Endothelial cell of umbilical vein (primary cell): Measurements from ENCODE around the gene SCAF8. TPM values are rescaled to one million over a fixed set of nuclear protein-coding genes. Genes with fewer than 3 reads are reported as not detected.

ENCODE experiments used
- BruUV-seq: library from RNA; stranded (reverse); fragments of 400-500 nt; replicated peaks from 2 replicates; lab custom pipeline; 2021; lab: Mats Ljungman, UMichigan
- CTCF ChIA-PET: fragments of 300-600, 350-600 bp; sonication (Branson Sonifier 250); formaldehyde crosslinking; loops from one replicate; lab custom pipeline; 2021; ENCODE audit warnings: antibody characterized with exemption, inconsistent platforms; lab: Charles Lee
- POLR2A ChIA-PET: fragments of 300-600, 350-600 bp; sonication (Branson Sonifier 250); formaldehyde crosslinking; loops from one replicate; lab custom pipeline; 2021; ENCODE audit warnings: antibody characterized with exemption, inconsistent platforms; lab: Charles Lee
- DNase-seq: peaks from one replicate; pipeline ENCODE4 v3.0.0-alpha.2; 2011; ENCODE audit warnings: low read depth, low spot score
- FAIRE-seq: peaks from 2 replicates; lab custom pipeline; 2011; peaks lifted over from hg19 to GRCh38; lab: Jason Lieb, UNC
- H2AFZ ChIP-seq: 2 replicates; pipeline ENCODE4 v1.6.0; 2012; ENCODE audit warnings: low read depth, low read length, control low read depth, inconsistent platforms
- H3K27ac ChIP-seq: 2 replicates; pipeline ENCODE4 v1.5.1; 2011; ENCODE audit warnings: low read depth, mild to moderate bottlenecking, control low read depth, low read length, moderate library complexity; ENCODE audit not compliant: insufficient read depth
- H3K27me3 ChIP-seq, 2 experiments: 2 replicates each; pipeline versions ENCODE4 v1.6.0 to v1.6.1; 2011; ENCODE audit warnings: low read length in 2 of 2, mixed read lengths in 1 of 2; ENCODE audit not compliant: control insufficient read depth in 2 of 2, insufficient read depth in 2 of 2
- H3K36me3 ChIP-seq, 2 experiments: 2 replicates in 1 of 2; 3 replicates in 1 of 2; pipeline ENCODE4 v1.5.1; 2011; ENCODE audit warnings: low read length in 2 of 2, mild to moderate bottlenecking in 1 of 2, moderate library complexity in 1 of 2; ENCODE audit not compliant: control insufficient read depth in 2 of 2, insufficient read depth in 2 of 2; ENCODE audit errors: extremely low read depth in 1 of 2
- H3K4me1 ChIP-seq: 3 replicates; pipeline ENCODE4 v1.5.1; 2011; ENCODE audit warnings: mild to moderate bottlenecking, low read length; ENCODE audit not compliant: control insufficient read depth, insufficient read depth; ENCODE audit errors: extremely low read depth
- H3K4me2 ChIP-seq: 2 replicates; pipeline ENCODE4 v1.6.1; 2011; ENCODE audit warnings: low read length, control low read depth, mixed read lengths; ENCODE audit not compliant: insufficient read depth
- H3K4me3 ChIP-seq, 3 experiments: fragments of 200-600 bp in 1 of 3; sonication (generic), shearing (Covaris generic) in 1 of 3; replicated peaks in 1 of 3; 2 replicates each; pipeline ENCODE4 v1.5.1; 2011 to 2016; ENCODE audit warnings: control low read depth in 3 of 3, low read length in 3 of 3, mild to moderate bottlenecking in 2 of 3, inconsistent platforms in 1 of 3, low read depth in 1 of 3, moderate library complexity in 1 of 3; ENCODE audit not compliant: insufficient read depth in 1 of 3
- H3K79me2 ChIP-seq: 2 replicates; pipeline ENCODE4 v1.6.0; 2012; ENCODE audit warnings: low read length, inconsistent platforms; ENCODE audit not compliant: control insufficient read depth, insufficient read depth
- H3K9ac ChIP-seq: replicated peaks from 2 replicates; pipeline ENCODE3; 2011; ENCODE audit warnings: low read length, control low read depth; ENCODE audit not compliant: insufficient read depth; ENCODE audit errors: extremely low read depth
- H3K9me1 ChIP-seq: replicated peaks from 3 replicates; pipeline ENCODE4 v1.6.0; 2011; ENCODE audit warnings: mild to moderate bottlenecking, low read length; ENCODE audit not compliant: control insufficient read depth, insufficient read depth; ENCODE audit errors: extremely low read depth
- H3K9me3 ChIP-seq: replicated peaks from 2 replicates; pipeline ENCODE4 v1.5.1; 2012; ENCODE audit warnings: low read length, inconsistent platforms; ENCODE audit not compliant: control insufficient read depth, insufficient read depth
- H4K20me1 ChIP-seq: replicated peaks from 2 replicates; pipeline ENCODE3; 2011; ENCODE audit warnings: mild to moderate bottlenecking, low read length; ENCODE audit not compliant: control insufficient read depth, insufficient read depth; ENCODE audit errors: extremely low read depth
- EZH2 ChIP-seq: IDR thresholded peaks from 2 replicates; pipeline ENCODE4 v1.6.1; 2012; ENCODE audit warnings: borderline replicate concordance, low read depth, mild to moderate bottlenecking, moderate library complexity, low read length, inconsistent platforms; ENCODE audit not compliant: severe bottlenecking
- FOS ChIP-seq: IDR thresholded peaks from 2 replicates; pipeline ENCODE4 v1.6.1; 2011; ENCODE audit warnings: mild to moderate bottlenecking, low read length, moderate library complexity, borderline replicate concordance; ENCODE audit not compliant: insufficient read depth
- GATA2 ChIP-seq: IDR thresholded peaks from 2 replicates; pipeline ENCODE4 v1.7.0; 2011; ENCODE audit warnings: low read depth, mild to moderate bottlenecking, moderate library complexity, mixed read lengths, low read length; ENCODE audit not compliant: insufficient read length, insufficient read depth
- JUN ChIP-seq: IDR thresholded peaks from 2 replicates; pipeline ENCODE4 v1.6.1; 2011; ENCODE audit warnings: borderline replicate concordance, low read depth; ENCODE audit not compliant: insufficient read length, insufficient read depth
- MYC ChIP-seq: IDR thresholded peaks from one replicate; pipeline ENCODE4 v1.6.1; 2011; ENCODE audit warnings: mild to moderate bottlenecking, low read depth, low read length
- POLR2A ChIP-seq: IDR thresholded peaks from 2 replicates; pipeline ENCODE4 v1.6.1; 2012; ENCODE audit warnings: low read depth, mild to moderate bottlenecking, control low read depth, low read length
- POLR2AphosphoS5 ChIP-seq: IDR thresholded peaks from 2 replicates; pipeline ENCODE4 v1.6.1; 2012; ENCODE audit warnings: low read depth, mild to moderate bottlenecking, control low read depth, low read length, moderate library complexity; ENCODE audit not compliant: insufficient read depth
- dilution Hi-C: fragments of 300-500 bp; cut with MboI; formaldehyde crosslinking; loops from one replicate; pipeline ENCODE4 v1.15.0; 2019; ENCODE audit warnings: low sequenced_read_pairs; ENCODE audit not compliant: extremely low pct_ligation_motif_present
- intact Hi-C: fragments of 100-400 bp; cut with micrococcal nuclease; formaldehyde crosslinking; loops from one replicate; pipeline ENCODE4 v1.10.0; 2022
- polyA plus RNA-seq, 4 experiments: library from polyadenylated mRNA; depleted of rRNA in 3 of 4; stranded (reverse) in 3 of 4; unstranded in 1 of 4; fragments of >200 nt; gene quantifications; 2 replicates each; pipeline versions ENCODE4 v1.2.1 to v1.2.3, GENCODE V29; 2011 to 2012; ENCODE audit warnings: missing spikeins in 1 of 4
- total RNA-seq: library from RNA; stranded (reverse); gene quantifications from 2 replicates; pipeline ENCODE4 v1.2.3, GENCODE V29; 2021
- TF ChIP-seq, protein P1 (sequence below), 2 donors: IDR thresholded peaks; 1 replicate in 1 of 2; 2 replicates in 1 of 2; pipeline ENCODE4 v1.5.1; 2011; ENCODE audit warnings: low read length in 2 of 2, mild to moderate bottlenecking in 2 of 2, moderate library complexity in 2 of 2, control low read depth in 1 of 2, inconsistent platforms in 1 of 2, low read depth in 1 of 2; ENCODE audit not compliant: insufficient read depth in 1 of 2; ENCODE audit errors: extremely low read depth in 1 of 2
- TF ChIP-seq, protein P2 (sequence below): IDR thresholded peaks from 2 replicates; pipeline ENCODE4 v1.6.1; 2011; ENCODE audit not compliant: insufficient read depth, insufficient read length

SCAF8 gene
- total and polyA plus RNA-seq, 2 donors (not counting 3 experiments of a cell fraction or from before 2014, with no cell fraction given), result 11.7 to 37.8 TPM

DNA sequence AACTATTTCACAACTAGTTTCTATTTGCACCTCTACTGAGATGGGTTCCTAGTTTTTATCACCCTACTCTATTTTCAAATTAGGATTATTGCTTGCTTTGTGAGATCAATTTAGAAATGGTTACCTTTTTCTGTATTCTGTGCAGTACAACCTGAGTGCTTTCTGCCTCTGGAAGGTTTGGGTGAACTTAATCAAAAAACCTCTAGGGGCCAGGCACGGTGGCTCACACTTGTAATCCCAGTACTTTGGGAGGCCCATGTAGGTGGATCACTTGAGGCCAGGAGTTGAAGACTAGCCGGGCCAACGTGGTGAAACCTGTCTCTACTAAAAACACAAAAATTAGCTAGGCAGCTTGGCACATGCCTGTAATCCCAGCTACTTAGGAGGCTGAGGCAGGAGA is 63.3 kb downstream of the SCAF8 start:
- no peak overlapping the region for H3K4me2 ChIP-seq
- DNase-seq (no peak), FAIRE-seq (no peak)
- no peaks in the 10 kb centered on the region for H3K9me1 ChIP-seq
- H2AFZ ChIP-seq, result no peak overlapping the region
- BruUV-seq, result no TSS peak
- intact Hi-C loops, result no loop called here
- H3K4me1 ChIP-seq, result no peaks in the 10 kb centered on the region
- TF ChIP-seq, protein P1, sequence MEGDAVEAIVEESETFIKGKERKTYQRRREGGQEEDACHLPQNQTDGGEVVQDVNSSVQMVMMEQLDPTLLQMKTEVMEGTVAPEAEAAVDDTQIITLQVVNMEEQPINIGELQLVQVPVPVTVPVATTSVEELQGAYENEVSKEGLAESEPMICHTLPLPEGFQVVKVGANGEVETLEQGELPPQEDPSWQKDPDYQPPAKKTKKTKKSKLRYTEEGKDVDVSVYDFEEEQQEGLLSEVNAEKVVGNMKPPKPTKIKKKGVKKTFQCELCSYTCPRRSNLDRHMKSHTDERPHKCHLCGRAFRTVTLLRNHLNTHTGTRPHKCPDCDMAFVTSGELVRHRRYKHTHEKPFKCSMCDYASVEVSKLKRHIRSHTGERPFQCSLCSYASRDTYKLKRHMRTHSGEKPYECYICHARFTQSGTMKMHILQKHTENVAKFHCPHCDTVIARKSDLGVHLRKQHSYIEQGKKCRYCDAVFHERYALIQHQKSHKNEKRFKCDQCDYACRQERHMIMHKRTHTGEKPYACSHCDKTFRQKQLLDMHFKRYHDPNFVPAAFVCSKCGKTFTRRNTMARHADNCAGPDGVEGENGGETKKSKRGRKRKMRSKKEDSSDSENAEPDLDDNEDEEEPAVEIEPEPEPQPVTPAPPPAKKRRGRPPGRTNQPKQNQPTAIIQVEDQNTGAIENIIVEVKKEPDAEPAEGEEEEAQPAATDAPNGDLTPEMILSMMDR (IDR thresholded peaks at IDR 0.05; ENCODE audit: extremely low read depth in 1 of 2, insufficient read depth in 1 of 2, low read depth in 1 of 2, low read length in 2 of 2), result no peak
- TF ChIP-seq POLR2A, result no peak
- no peak for TF ChIP-seq MYC
- no peak for TF ChIP-seq FOS
- ChIA-PET POLR2A (no interaction called here), CTCF (interaction anchor here (0.7 kb wide), 1 partner anchor 121 kb away, joined by 3 read pairs; no protein-coding TSS in a partner anchor)
- no peak overlapping the region for H3K4me3 ChIP-seq
- H3K9me3 ChIP-seq, result no peaks in the 10 kb centered on the region
- H3K36me3 ChIP-seq, result peaks cover 2 to 3% of the 10 kb centered on the region in 2 experiments
- H4K20me1 ChIP-seq, result no peaks in the 10 kb centered on the region
- no peak overlapping the region for H3K9ac ChIP-seq
- no peak overlapping the region for H3K27ac ChIP-seq
- dilution Hi-C loops, result no loop called here
- H3K27me3 ChIP-seq, result no peaks in the 10 kb centered on the region
- peaks cover 29% of the 10 kb centered on the region for H3K79me2 ChIP-seq

DNA sequence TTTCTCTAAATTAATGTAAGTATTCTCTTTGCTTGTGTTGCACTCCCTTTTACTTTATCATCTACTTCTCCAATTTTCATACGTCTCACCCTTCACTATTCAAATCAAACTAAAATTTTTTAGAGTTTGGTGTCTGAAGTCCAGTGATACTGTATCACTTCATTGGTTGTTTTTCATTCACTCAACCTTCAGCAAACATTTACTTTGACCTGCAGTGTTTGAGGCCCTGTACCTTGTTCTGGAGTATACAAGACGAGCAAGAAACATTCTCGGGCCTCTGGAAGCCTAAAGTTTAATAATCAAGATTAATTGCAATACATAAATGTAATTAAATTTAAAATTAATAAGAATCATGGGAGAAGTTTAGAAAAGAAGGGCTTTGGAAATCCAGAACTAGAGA is 64.6 kb downstream of the SCAF8 start:
- dilution Hi-C loops (no loop called here), intact Hi-C loops (no loop called here)
- no TSS peak for BruUV-seq
- Histone ChIP-seq H3K9me1 (no peaks in the 10 kb centered on the region), H3K9me3 (no peaks in the 10 kb centered on the region), H3K4me1 (no peaks in the 10 kb centered on the region), H3K4me3 (no peak overlapping the region), H3K27ac (no peak overlapping the region), H3K79me2 (peaks cover 20% of the 10 kb centered on the region), H3K9ac (no peak overlapping the region), H2AFZ (no peak overlapping the region), H4K20me1 (no peaks in the 10 kb centered on the region), H3K4me2 (no peak overlapping the region), H3K27me3 (no peaks in the 10 kb centered on the region), H3K36me3 (peaks cover 2 to 3% of the 10 kb centered on the region in 2 experiments)
- ChIA-PET POLR2A (no interaction called here), CTCF (no interaction called here)
- DNase-seq, result no peak
- FAIRE-seq, result no peak
- no peak for TF ChIP-seq JUN
- TF ChIP-seq POLR2AphosphoS5, result no peak
- no peak for TF ChIP-seq GATA2
- TF ChIP-seq MYC, result no peak
- TF ChIP-seq, protein P2, sequence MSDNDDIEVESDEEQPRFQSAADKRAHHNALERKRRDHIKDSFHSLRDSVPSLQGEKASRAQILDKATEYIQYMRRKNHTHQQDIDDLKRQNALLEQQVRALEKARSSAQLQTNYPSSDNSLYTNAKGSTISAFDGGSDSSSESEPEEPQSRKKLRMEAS, result no peak
- TF ChIP-seq EZH2, result no peak
- no peak for TF ChIP-seq POLR2A
